Endothelial cell of umbilical vein (primary cell): ENCODE results near the gene IL22RA2. TPM values are rescaled to one million over a fixed set of nuclear protein-coding genes. Genes with fewer than 3 reads are reported as not detected.

Experiments
- BruUV-seq: library from RNA; stranded (reverse); fragments of 400-500 nt; replicated peaks from 2 replicates; lab custom pipeline; 2021; lab: Mats Ljungman, UMichigan
- CTCF ChIA-PET: fragments of 300-600, 350-600 bp; sonication (Branson Sonifier 250); formaldehyde crosslinking; loops from one replicate; lab custom pipeline; 2021; ENCODE audit warnings: antibody characterized with exemption, inconsistent platforms; lab: Charles Lee
- POLR2A ChIA-PET: fragments of 300-600, 350-600 bp; sonication (Branson Sonifier 250); formaldehyde crosslinking; loops from one replicate; lab custom pipeline; 2021; ENCODE audit warnings: antibody characterized with exemption, inconsistent platforms; lab: Charles Lee
- DNase-seq: peaks from one replicate; pipeline ENCODE4 v3.0.0-alpha.2; 2011; ENCODE audit warnings: low read depth, low spot score
- FAIRE-seq: peaks from 2 replicates; lab custom pipeline; 2011; peaks lifted over from hg19 to GRCh38; lab: Jason Lieb, UNC
- H2AFZ ChIP-seq: 2 replicates; pipeline ENCODE4 v1.6.0; 2012; ENCODE audit warnings: low read depth, low read length, control low read depth, inconsistent platforms
- H3K27ac ChIP-seq: 2 replicates; pipeline ENCODE4 v1.5.1; 2011; ENCODE audit warnings: low read depth, mild to moderate bottlenecking, control low read depth, low read length, moderate library complexity; ENCODE audit not compliant: insufficient read depth
- H3K27me3 ChIP-seq, 2 experiments: 2 replicates each; pipeline versions ENCODE4 v1.6.0 to v1.6.1; 2011; ENCODE audit warnings: low read length in 2 of 2, mixed read lengths in 1 of 2; ENCODE audit not compliant: control insufficient read depth in 2 of 2, insufficient read depth in 2 of 2
- H3K36me3 ChIP-seq, 2 experiments: 2 replicates in 1 of 2; 3 replicates in 1 of 2; pipeline ENCODE4 v1.5.1; 2011; ENCODE audit warnings: low read length in 2 of 2, mild to moderate bottlenecking in 1 of 2, moderate library complexity in 1 of 2; ENCODE audit not compliant: control insufficient read depth in 2 of 2, insufficient read depth in 2 of 2; ENCODE audit errors: extremely low read depth in 1 of 2
- H3K4me1 ChIP-seq: 3 replicates; pipeline ENCODE4 v1.5.1; 2011; ENCODE audit warnings: mild to moderate bottlenecking, low read length; ENCODE audit not compliant: control insufficient read depth, insufficient read depth; ENCODE audit errors: extremely low read depth
- H3K4me2 ChIP-seq: 2 replicates; pipeline ENCODE4 v1.6.1; 2011; ENCODE audit warnings: low read length, control low read depth, mixed read lengths; ENCODE audit not compliant: insufficient read depth
- H3K4me3 ChIP-seq, 3 experiments: fragments of 200-600 bp in 1 of 3; sonication (generic), shearing (Covaris generic) in 1 of 3; replicated peaks in 1 of 3; 2 replicates each; pipeline ENCODE4 v1.5.1; 2011 to 2016; ENCODE audit warnings: control low read depth in 3 of 3, low read length in 3 of 3, mild to moderate bottlenecking in 2 of 3, inconsistent platforms in 1 of 3, low read depth in 1 of 3, moderate library complexity in 1 of 3; ENCODE audit not compliant: insufficient read depth in 1 of 3
- H3K79me2 ChIP-seq: 2 replicates; pipeline ENCODE4 v1.6.0; 2012; ENCODE audit warnings: low read length, inconsistent platforms; ENCODE audit not compliant: control insufficient read depth, insufficient read depth
- H3K9ac ChIP-seq: replicated peaks from 2 replicates; pipeline ENCODE3; 2011; ENCODE audit warnings: low read length, control low read depth; ENCODE audit not compliant: insufficient read depth; ENCODE audit errors: extremely low read depth
- H3K9me1 ChIP-seq: replicated peaks from 3 replicates; pipeline ENCODE4 v1.6.0; 2011; ENCODE audit warnings: mild to moderate bottlenecking, low read length; ENCODE audit not compliant: control insufficient read depth, insufficient read depth; ENCODE audit errors: extremely low read depth
- H3K9me3 ChIP-seq: replicated peaks from 2 replicates; pipeline ENCODE4 v1.5.1; 2012; ENCODE audit warnings: low read length, inconsistent platforms; ENCODE audit not compliant: control insufficient read depth, insufficient read depth
- H4K20me1 ChIP-seq: replicated peaks from 2 replicates; pipeline ENCODE3; 2011; ENCODE audit warnings: mild to moderate bottlenecking, low read length; ENCODE audit not compliant: control insufficient read depth, insufficient read depth; ENCODE audit errors: extremely low read depth
- EZH2 ChIP-seq: IDR thresholded peaks from 2 replicates; pipeline ENCODE4 v1.6.1; 2012; ENCODE audit warnings: borderline replicate concordance, low read depth, mild to moderate bottlenecking, moderate library complexity, low read length, inconsistent platforms; ENCODE audit not compliant: severe bottlenecking
- FOS ChIP-seq: IDR thresholded peaks from 2 replicates; pipeline ENCODE4 v1.6.1; 2011; ENCODE audit warnings: mild to moderate bottlenecking, low read length, moderate library complexity, borderline replicate concordance; ENCODE audit not compliant: insufficient read depth
- GATA2 ChIP-seq: IDR thresholded peaks from 2 replicates; pipeline ENCODE4 v1.7.0; 2011; ENCODE audit warnings: low read depth, mild to moderate bottlenecking, moderate library complexity, mixed read lengths, low read length; ENCODE audit not compliant: insufficient read length, insufficient read depth
- JUN ChIP-seq: IDR thresholded peaks from 2 replicates; pipeline ENCODE4 v1.6.1; 2011; ENCODE audit warnings: borderline replicate concordance, low read depth; ENCODE audit not compliant: insufficient read length, insufficient read depth
- MYC ChIP-seq: IDR thresholded peaks from one replicate; pipeline ENCODE4 v1.6.1; 2011; ENCODE audit warnings: mild to moderate bottlenecking, low read depth, low read length
- POLR2A ChIP-seq: IDR thresholded peaks from 2 replicates; pipeline ENCODE4 v1.6.1; 2012; ENCODE audit warnings: low read depth, mild to moderate bottlenecking, control low read depth, low read length
- POLR2AphosphoS5 ChIP-seq: IDR thresholded peaks from 2 replicates; pipeline ENCODE4 v1.6.1; 2012; ENCODE audit warnings: low read depth, mild to moderate bottlenecking, control low read depth, low read length, moderate library complexity; ENCODE audit not compliant: insufficient read depth
- dilution Hi-C: fragments of 300-500 bp; cut with MboI; formaldehyde crosslinking; loops from one replicate; pipeline ENCODE4 v1.15.0; 2019; ENCODE audit warnings: low sequenced_read_pairs; ENCODE audit not compliant: extremely low pct_ligation_motif_present
- intact Hi-C: fragments of 100-400 bp; cut with micrococcal nuclease; formaldehyde crosslinking; loops from one replicate; pipeline ENCODE4 v1.10.0; 2022
- polyA plus RNA-seq, 4 experiments: library from polyadenylated mRNA; depleted of rRNA in 3 of 4; stranded (reverse) in 3 of 4; unstranded in 1 of 4; fragments of >200 nt; gene quantifications; 2 replicates each; pipeline versions ENCODE4 v1.2.1 to v1.2.3, GENCODE V29; 2011 to 2012; ENCODE audit warnings: missing spikeins in 1 of 4
- total RNA-seq: library from RNA; stranded (reverse); gene quantifications from 2 replicates; pipeline ENCODE4 v1.2.3, GENCODE V29; 2021
- TF ChIP-seq, protein P1 (sequence below): IDR thresholded peaks from 2 replicates; pipeline ENCODE4 v1.6.1; 2011; ENCODE audit not compliant: insufficient read depth, insufficient read length
- TF ChIP-seq, protein P2 (sequence below), 2 donors: IDR thresholded peaks; 1 replicate in 1 of 2; 2 replicates in 1 of 2; pipeline ENCODE4 v1.5.1; 2011; ENCODE audit warnings: low read length in 2 of 2, mild to moderate bottlenecking in 2 of 2, moderate library complexity in 2 of 2, control low read depth in 1 of 2, inconsistent platforms in 1 of 2, low read depth in 1 of 2; ENCODE audit not compliant: insufficient read depth in 1 of 2; ENCODE audit errors: extremely low read depth in 1 of 2

IL22RA2 gene
- total and polyA plus RNA-seq, 2 donors (not counting 3 experiments of a cell fraction or from before 2014, with no cell fraction given) = not detected

DNA sequence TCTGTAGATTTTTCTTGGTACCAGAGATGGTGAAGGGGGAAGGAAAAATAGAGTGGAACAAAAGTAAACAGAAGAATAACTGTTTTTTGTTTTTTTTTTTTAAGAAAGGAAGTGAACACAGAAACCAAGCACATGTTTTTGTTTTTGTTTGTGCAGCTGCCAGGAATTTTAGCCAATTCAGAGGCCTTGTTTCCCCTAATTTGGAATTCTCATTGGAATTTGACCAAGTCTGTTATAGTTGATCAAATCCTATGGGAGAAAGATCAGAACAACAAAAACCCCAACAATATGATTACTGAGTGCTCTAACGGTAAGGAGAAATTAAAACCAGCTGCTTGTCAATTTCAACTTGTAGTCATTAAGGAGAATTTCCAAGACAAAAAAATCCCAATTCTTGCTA, 18.2 kb upstream of the IL22RA2 start:
- H2AFZ ChIP-seq = no peak overlapping the region
- no peak overlapping the region for H3K4me2 ChIP-seq
- H4K20me1 ChIP-seq = no peaks in the 10 kb centered on the region
- no peaks in the 10 kb centered on the region for H3K9me3 ChIP-seq
- no peaks in the 10 kb centered on the region for H3K79me2 ChIP-seq
- intact Hi-C loops (no loop called here), dilution Hi-C loops (no loop called here)
- H3K4me1 ChIP-seq = no peaks in the 10 kb centered on the region
- DNase-seq = peak; percentile 22
- H3K9ac ChIP-seq = no peak overlapping the region
- no peak overlapping the region for H3K4me3 ChIP-seq
- TF ChIP-seq FOS (no peak), EZH2 (no peak)
- TF ChIP-seq, protein P1, sequence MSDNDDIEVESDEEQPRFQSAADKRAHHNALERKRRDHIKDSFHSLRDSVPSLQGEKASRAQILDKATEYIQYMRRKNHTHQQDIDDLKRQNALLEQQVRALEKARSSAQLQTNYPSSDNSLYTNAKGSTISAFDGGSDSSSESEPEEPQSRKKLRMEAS = no peak
- TF ChIP-seq, protein P2, sequence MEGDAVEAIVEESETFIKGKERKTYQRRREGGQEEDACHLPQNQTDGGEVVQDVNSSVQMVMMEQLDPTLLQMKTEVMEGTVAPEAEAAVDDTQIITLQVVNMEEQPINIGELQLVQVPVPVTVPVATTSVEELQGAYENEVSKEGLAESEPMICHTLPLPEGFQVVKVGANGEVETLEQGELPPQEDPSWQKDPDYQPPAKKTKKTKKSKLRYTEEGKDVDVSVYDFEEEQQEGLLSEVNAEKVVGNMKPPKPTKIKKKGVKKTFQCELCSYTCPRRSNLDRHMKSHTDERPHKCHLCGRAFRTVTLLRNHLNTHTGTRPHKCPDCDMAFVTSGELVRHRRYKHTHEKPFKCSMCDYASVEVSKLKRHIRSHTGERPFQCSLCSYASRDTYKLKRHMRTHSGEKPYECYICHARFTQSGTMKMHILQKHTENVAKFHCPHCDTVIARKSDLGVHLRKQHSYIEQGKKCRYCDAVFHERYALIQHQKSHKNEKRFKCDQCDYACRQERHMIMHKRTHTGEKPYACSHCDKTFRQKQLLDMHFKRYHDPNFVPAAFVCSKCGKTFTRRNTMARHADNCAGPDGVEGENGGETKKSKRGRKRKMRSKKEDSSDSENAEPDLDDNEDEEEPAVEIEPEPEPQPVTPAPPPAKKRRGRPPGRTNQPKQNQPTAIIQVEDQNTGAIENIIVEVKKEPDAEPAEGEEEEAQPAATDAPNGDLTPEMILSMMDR (IDR thresholded peaks at IDR 0.05; ENCODE audit: extremely low read depth in 1 of 2, insufficient read depth in 1 of 2, low read depth in 1 of 2, low read length in 2 of 2) = no peak
- no peaks in the 10 kb centered on the region for H3K36me3 ChIP-seq
- H3K27me3 ChIP-seq = no peaks in the 10 kb centered on the region
- H3K9me1 ChIP-seq = no peaks in the 10 kb centered on the region
- H3K27ac ChIP-seq = no peak overlapping the region
- CTCF ChIA-PET = interaction anchor here (1.0 to 1.4 kb wide), 2 partner anchors 12 to 46 kb away, joined by 3 to 4 read pairs; no protein-coding TSS in a partner anchor
- POLR2A ChIA-PET = no interaction called here
- no peak for FAIRE-seq
- no TSS peak for BruUV-seq

DNA sequence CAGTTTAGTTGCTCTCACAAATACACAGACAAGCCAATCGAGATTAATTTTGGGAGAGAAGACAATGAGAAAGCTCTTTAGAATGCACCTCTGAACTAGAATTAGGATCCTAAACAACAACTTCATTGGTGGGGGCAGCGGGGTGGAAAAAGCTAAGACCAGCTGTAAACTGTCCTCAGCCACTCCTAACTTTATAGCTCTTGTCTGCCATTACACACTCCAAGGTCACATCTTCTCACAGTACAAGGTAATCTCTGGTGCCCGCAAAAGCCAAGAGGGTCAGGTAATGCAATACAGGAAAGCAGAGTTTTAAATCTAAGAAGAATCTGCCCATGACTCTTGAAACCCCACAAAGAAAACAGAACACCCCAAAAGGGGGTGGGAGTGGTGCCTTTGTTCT, 17.8 kb upstream of the IL22RA2 start:
- Histone ChIP-seq H3K27ac (no peak overlapping the region), H4K20me1 (no peaks in the 10 kb centered on the region), H3K27me3 (no peaks in the 10 kb centered on the region), H3K4me1 (no peaks in the 10 kb centered on the region), H3K4me2 (no peak overlapping the region), H3K9ac (no peak overlapping the region), H3K9me1 (no peaks in the 10 kb centered on the region), H3K79me2 (no peaks in the 10 kb centered on the region), H3K9me3 (no peaks in the 10 kb centered on the region), H3K36me3 (no peaks in the 10 kb centered on the region), H2AFZ (no peak overlapping the region), H3K4me3 (no peak overlapping the region)
- POLR2A ChIA-PET = no interaction called here
- intact Hi-C loops (no loop called here), dilution Hi-C loops (no loop called here)
- no peak for TF ChIP-seq EZH2
- no peak for TF ChIP-seq POLR2AphosphoS5
- no peak for TF ChIP-seq MYC
- no peak for TF ChIP-seq FOS
- no peak for TF ChIP-seq POLR2A
- TF ChIP-seq, protein P2 (IDR thresholded peaks at IDR 0.05; ENCODE audit: extremely low read depth in 1 of 2, insufficient read depth in 1 of 2, low read depth in 1 of 2, low read length in 2 of 2) = no peak
- no peak for TF ChIP-seq JUN
- TF ChIP-seq, protein P1 = no peak
- no peak for TF ChIP-seq GATA2
- FAIRE-seq (no peak), DNase-seq (no peak)
- CTCF ChIA-PET = interaction anchor here (1.0 to 1.4 kb wide), 2 partner anchors 12 to 46 kb away, joined by 3 to 4 read pairs; no protein-coding TSS in a partner anchor
- no TSS peak for BruUV-seq
